GM12878 (cell line): ENCODE measurements around the gene MIAT. TPM values are rescaled to one million over a fixed set of nuclear protein-coding genes. Genes with fewer than 3 reads are reported as not detected.

ENCODE experiments used
- ATAC-seq: fragments of 200-7000 bp; cut with Tn5 transposase; 3 replicates; pipeline ENCODE4 v1.9.1; 2020; ENCODE audit warnings: mild to moderate bottlenecking, moderate library complexity
- BruUV-seq: library from RNA; stranded (reverse); fragments of 400-500 nt; replicated peaks from 2 replicates; lab custom pipeline; 2021; lab: Mats Ljungman, UMichigan
- CTCF ChIA-PET: fragments of 300-600 bp; sonication (Branson Sonifier 250); formaldehyde crosslinking; extraction: SDS; loops from one replicate; lab custom pipeline; 2021; ENCODE audit warnings: inconsistent platforms; lab: Yijun Ruan, JAX
- POLR2A ChIA-PET: fragments of 350-600 bp; formaldehyde crosslinking; extraction: SDS; loops from one replicate; lab custom pipeline; 2021; ENCODE audit warnings: inconsistent platforms; lab: Charles Lee
- RAD21 ChIA-PET: fragments of 300-600 bp; sonication (Branson Sonifier 250); formaldehyde crosslinking; loops from one replicate; lab custom pipeline; 2023; ENCODE audit warnings: antibody characterized with exemption; ENCODE audit not compliant: unreplicated experiment; lab: Charles Lee
- SMC1A ChIA-PET: fragments of 300-600 bp; sonication (Branson Sonifier 250); formaldehyde crosslinking; loops from one replicate; lab custom pipeline; 2023; ENCODE audit not compliant: unreplicated experiment, uncharacterized antibody; lab: Charles Lee
- DNase-seq: peaks from one replicate; pipeline ENCODE4 v3.0.0-alpha.2; 2011; ENCODE audit warnings: low read depth, low spot score
- FAIRE-seq: peaks from 3 replicates; lab custom pipeline; 2011; peaks lifted over from hg19 to GRCh38; lab: Jason Lieb, UNC
- H2AFZ ChIP-seq: 2 replicates; pipeline ENCODE4 v1.6.0; 2011; ENCODE audit warnings: low read depth, low read length, control low read depth; ENCODE audit not compliant: control insufficient read depth
- H3K27ac ChIP-seq: 2 replicates; pipeline ENCODE4 v1.5.1; 2011; ENCODE audit warnings: control low read depth; ENCODE audit not compliant: control insufficient read depth, insufficient read depth
- H3K27me3 ChIP-seq, 2 experiments: replicated peaks in 1 of 2; 2 replicates each; pipeline versions ENCODE4 v1.6.0 to v1.6.1; 2011; ENCODE audit warnings: low read length in 1 of 2; ENCODE audit not compliant: control insufficient read depth in 2 of 2, insufficient read depth in 2 of 2
- H3K36me3 ChIP-seq, 2 experiments: 2 replicates each; pipeline ENCODE4 v1.5.1; 2011; ENCODE audit warnings: low read length in 1 of 2; ENCODE audit not compliant: control insufficient read depth in 2 of 2, insufficient read depth in 2 of 2
- H3K4me1 ChIP-seq: 2 replicates; pipeline ENCODE4 v1.6.1; 2011; ENCODE audit warnings: mild to moderate bottlenecking, low read length, moderate library complexity, mixed read lengths; ENCODE audit not compliant: control insufficient read depth, insufficient read depth
- H3K4me2 ChIP-seq: 2 replicates; pipeline ENCODE4 v1.6.0; 2011; ENCODE audit warnings: control low read depth; ENCODE audit not compliant: control insufficient read depth, insufficient read depth
- H3K4me3 ChIP-seq: fragments of 200-600 bp; sonication (generic); 2 replicates; pipeline ENCODE4 v1.5.1; 2016
- H3K79me2 ChIP-seq: 2 replicates; pipeline ENCODE4 v1.6.0; 2011; ENCODE audit warnings: low read length; ENCODE audit not compliant: control insufficient read depth, insufficient read depth
- H3K9ac ChIP-seq: 2 replicates; pipeline ENCODE4 v1.8.0; 2011; ENCODE audit warnings: low read length, control low read depth, mixed read lengths; ENCODE audit not compliant: control insufficient read depth, insufficient read depth
- H3K9me3 ChIP-seq: replicated peaks from 3 replicates; pipeline ENCODE4 v1.5.1; 2011; ENCODE audit warnings: mild to moderate bottlenecking, low read length; ENCODE audit not compliant: control insufficient read depth, insufficient read depth
- H4K20me1 ChIP-seq: 2 replicates; pipeline ENCODE4 v1.6.0; 2011; ENCODE audit not compliant: control insufficient read depth, insufficient read depth
- CUX1 ChIP-seq: IDR thresholded peaks from 2 replicates; pipeline ENCODE4 v1.6.1; 2012; ENCODE audit warnings: improper control_type of control experiment, low read depth, low read length; ENCODE audit not compliant: insufficient replicate concordance
- MLLT1 ChIP-seq: fragments of 450-650 bp; IDR thresholded peaks from 2 replicates; pipeline ENCODE4 v1.6.1; 2016; ENCODE audit warnings: mild to moderate bottlenecking
- NFYA ChIP-seq: IDR thresholded peaks from 2 replicates; pipeline ENCODE4 v1.6.1; 2011; ENCODE audit warnings: low read depth, mild to moderate bottlenecking, low read length, improper control_type of control experiment, borderline replicate concordance
- PKNOX1 ChIP-seq: fragments of 450-650 bp; IDR thresholded peaks from 2 replicates; pipeline ENCODE4 v1.6.1; 2016; ENCODE audit warnings: mild to moderate bottlenecking
- WGBS: methylation state at CpG from one replicate; pipeline ENCODE4 v1.1.6; 2016; ENCODE audit warnings: low lambda C conversion rate; ENCODE audit not compliant: insufficient replicate concordance, insufficient coverage; ENCODE audit errors: missing lambda C conversion rate; 5-methylcytosine and 5-hydroxymethylcytosine counted together
- in situ Hi-C: fragments of 300-500 bp; cut with MboI; formaldehyde crosslinking; loops from 9 replicates; pipeline ENCODE4 v1.14.3; 2018; ENCODE audit warnings: mixed read lengths
- intact Hi-C: fragments of 100-400 bp; cut with micrococcal nuclease; formaldehyde crosslinking; loops from one replicate; pipeline ENCODE4 v1.14.2; 2022; ENCODE audit not compliant: unreplicated experiment
- polyA plus RNA-seq, 11 experiments: library from polyadenylated mRNA; depleted of rRNA in 4 of 11; unstranded in 6 of 11; stranded (reverse) in 5 of 11; fragments of >200 nt; fragmentation: Nextera tagmentation in 4 of 11; fragmentation: Illumina TruSeq in 1 of 11; extraction: Ambion mirVana in 4 of 11; extraction: Trizol in 1 of 11; gene quantifications; 1 replicate in 1 of 11; 2 replicates in 10 of 11; pipeline versions ENCODE4 v1.2.1 to v1.2.3, GENCODE V29; 2011 to 2016; ENCODE audit warnings: inconsistent platforms in 2 of 11, missing spikeins in 2 of 11, low read depth in 1 of 11
- total RNA-seq, 4 experiments: library from RNA; depleted of rRNA in 3 of 4; stranded (reverse); fragments of >200 nt in 3 of 4; fragmentation: Illumina TruSeq in 1 of 4; extraction: Trizol in 1 of 4; gene quantifications; 2 replicates each; pipeline versions ENCODE4 v1.2.1 to v1.2.3, GENCODE V29; 2013 to 2021

Gene MIAT
- total and polyA plus RNA-seq, 10 of the 15 experiments (the other 5 are each of a cell fraction or from before 2014, with no cell fraction given) = 0.39 to 13.7 (median 4.6) TPM

DNA sequence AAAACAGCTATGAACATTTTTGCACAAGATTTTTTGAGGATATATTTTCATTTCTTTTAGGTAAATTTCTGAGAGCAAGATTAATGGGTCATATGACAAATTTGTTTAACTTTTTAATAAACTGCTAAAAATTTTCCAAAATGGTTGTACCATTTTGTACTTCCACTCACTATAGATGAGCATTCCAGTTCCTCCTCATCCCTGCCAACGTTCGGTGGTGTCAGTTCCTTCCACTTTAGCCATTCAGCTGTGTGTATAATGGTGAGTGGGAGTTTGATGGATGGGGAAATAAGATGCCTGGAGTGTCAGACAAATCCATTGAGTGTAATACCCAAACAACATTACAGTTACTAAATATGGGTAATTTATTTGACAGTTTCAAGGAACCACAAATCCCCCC is 49.7 kb downstream of the MIAT start:
- FAIRE-seq (no peak), ATAC-seq (no peak), DNase-seq (no peak)
- ChIA-PET RAD21 (no interaction called here), SMC1A (interaction anchor here (3.6 kb wide), 1 partner anchor 34 kb away, joined by 13 read pairs; no protein-coding TSS in a partner anchor), CTCF (interaction anchor here (0.8 to 1.0 kb wide), 2 partner anchors 28 to 35 kb away, joined by 3 to 6 read pairs; no protein-coding TSS in a partner anchor), POLR2A (interaction anchor here (1.3 kb wide), 1 partner anchor 32 kb away, joined by 3 read pairs; no protein-coding TSS in a partner anchor)
- BruUV-seq = no TSS peak
- H3K9ac ChIP-seq = no peak overlapping the region
- no peaks in the 10 kb centered on the region for H4K20me1 ChIP-seq
- no peak overlapping the region for H3K4me2 ChIP-seq
- H2AFZ ChIP-seq = no peak overlapping the region
- TF ChIP-seq PKNOX1 = no peak
- no peak for TF ChIP-seq MLLT1
- TF ChIP-seq NFYA = no peak
- no peak for TF ChIP-seq CUX1
- no peaks in the 10 kb centered on the region for H3K27me3 ChIP-seq
- WGBS = 60% methylated on average over 2 of the region's 2 CpGs
- peak overlapping the region; percentile 98 for H3K27ac ChIP-seq
- H3K4me3 ChIP-seq = no peak overlapping the region
- no peaks in the 10 kb centered on the region for H3K79me2 ChIP-seq
- peaks cover 4% of the 10 kb centered on the region; the same call in 2 of the 3 replicates for H3K9me3 ChIP-seq
- no peaks in the 10 kb centered on the region; a peak in 1 of 4 replicates for H3K36me3 ChIP-seq
- intact Hi-C loops (no loop called here), in situ Hi-C loops (no loop called here)
- peaks cover 63% of the 10 kb centered on the region for H3K4me1 ChIP-seq
